C4-2B (cell line): ENCODE measurements around the gene KDM4C.

Source experiments
- CTCF ChIP-seq: fragments of 450-650 bp; conservative IDR thresholded peaks from 2 replicates; pipeline ENCODE4 v1.5.1; 2017; ENCODE audit warnings: mild to moderate bottlenecking
- ZFX ChIP-seq: fragments of 450-650 bp; IDR thresholded peaks from 2 replicates; pipeline ENCODE4 v1.6.1; 2017

- TF ChIP-seq CTCF, result no peak
- TF ChIP-seq ZFX, result no peak
Observed at GRCh38 chr9:6819112-6819511, 61.3 kb downstream of the KDM4C start.
